Measurements from ENCODE around the gene PARD3. TPM values are rescaled to one million over a fixed set of nuclear protein-coding genes. Genes with fewer than 3 reads are reported as not detected.

PARD3 gene
- total RNA-seq, 1 donor from 2014 or later: 98.2 TPM

DNA sequence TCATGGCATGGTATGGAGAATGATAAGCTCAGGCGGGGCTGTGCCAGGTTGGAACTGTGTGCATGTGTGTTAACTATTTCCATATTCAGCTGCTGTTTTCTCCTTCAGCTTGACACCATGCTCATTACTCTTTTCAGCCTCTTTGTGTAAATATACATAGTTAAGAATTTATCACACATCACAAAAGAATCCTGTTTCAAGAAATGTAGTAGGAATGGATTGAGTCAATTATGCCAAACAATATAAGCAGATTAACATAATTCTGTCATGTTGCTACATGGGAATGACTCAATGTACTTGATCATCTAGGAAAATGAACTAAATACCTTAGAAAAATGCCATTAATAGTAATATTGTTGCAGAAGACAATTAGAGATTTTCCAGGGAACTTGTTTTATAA is 687.4 kb downstream of the PARD3 start:
- Histone ChIP-seq H3K36me3 (ENCODE audit: control insufficient read depth, insufficient read depth, low read length) (no peaks in the 10 kb centered on the region), H3K27me3 (ENCODE audit: control insufficient read depth, insufficient read depth, low read length) (no peaks in the 10 kb centered on the region), H3K4me3 (ENCODE audit: low read depth, low read length) (no peak overlapping the region)
- peak; percentile 81 for DNase-seq (ENCODE audit: low read depth)
- TF ChIP-seq, protein P1, sequence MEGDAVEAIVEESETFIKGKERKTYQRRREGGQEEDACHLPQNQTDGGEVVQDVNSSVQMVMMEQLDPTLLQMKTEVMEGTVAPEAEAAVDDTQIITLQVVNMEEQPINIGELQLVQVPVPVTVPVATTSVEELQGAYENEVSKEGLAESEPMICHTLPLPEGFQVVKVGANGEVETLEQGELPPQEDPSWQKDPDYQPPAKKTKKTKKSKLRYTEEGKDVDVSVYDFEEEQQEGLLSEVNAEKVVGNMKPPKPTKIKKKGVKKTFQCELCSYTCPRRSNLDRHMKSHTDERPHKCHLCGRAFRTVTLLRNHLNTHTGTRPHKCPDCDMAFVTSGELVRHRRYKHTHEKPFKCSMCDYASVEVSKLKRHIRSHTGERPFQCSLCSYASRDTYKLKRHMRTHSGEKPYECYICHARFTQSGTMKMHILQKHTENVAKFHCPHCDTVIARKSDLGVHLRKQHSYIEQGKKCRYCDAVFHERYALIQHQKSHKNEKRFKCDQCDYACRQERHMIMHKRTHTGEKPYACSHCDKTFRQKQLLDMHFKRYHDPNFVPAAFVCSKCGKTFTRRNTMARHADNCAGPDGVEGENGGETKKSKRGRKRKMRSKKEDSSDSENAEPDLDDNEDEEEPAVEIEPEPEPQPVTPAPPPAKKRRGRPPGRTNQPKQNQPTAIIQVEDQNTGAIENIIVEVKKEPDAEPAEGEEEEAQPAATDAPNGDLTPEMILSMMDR (IDR thresholded peaks at IDR 0.05; ENCODE audit: insufficient read depth, low read length, severe bottlenecking): no peak
- FAIRE-seq: no peak

DNA sequence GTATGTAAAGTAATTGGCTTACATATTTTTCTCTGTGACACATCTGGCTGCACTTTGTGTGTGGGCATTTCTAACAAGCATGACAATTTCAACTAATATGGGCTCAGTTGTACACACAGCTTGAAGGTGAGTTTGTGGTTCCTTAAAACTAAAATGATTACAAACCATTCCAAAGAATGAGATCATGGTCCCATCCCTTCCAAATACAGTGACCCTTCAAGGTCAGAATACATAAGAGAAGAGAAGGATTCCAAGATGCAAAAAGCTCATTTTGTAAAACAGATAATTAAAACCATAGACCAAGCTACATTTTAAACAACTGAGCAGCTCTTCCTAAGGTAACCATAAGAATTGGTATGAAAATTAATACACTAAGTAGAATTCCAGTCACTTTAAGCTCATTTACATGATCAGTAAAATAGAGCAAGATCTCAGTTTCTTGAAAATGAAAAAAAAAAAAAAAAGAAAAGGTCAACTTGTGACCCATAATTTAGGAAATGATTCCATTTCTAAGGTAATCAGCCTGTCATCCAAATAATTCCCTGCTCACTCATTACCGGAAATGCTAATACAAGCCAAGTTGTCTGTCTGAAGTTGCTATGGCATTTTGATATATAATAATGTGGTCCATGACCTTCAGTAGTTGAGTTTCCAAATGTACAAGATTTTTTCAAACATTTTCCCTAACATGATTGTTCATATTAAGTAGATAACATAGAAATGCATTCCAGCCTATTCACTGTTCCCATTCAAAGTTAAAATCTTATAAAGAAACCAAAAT is 688.5 kb downstream of the PARD3 start:
- Histone ChIP-seq H3K4me3 (ENCODE audit: low read depth, low read length) (no peak overlapping the region), H3K27me3 (ENCODE audit: control insufficient read depth, insufficient read depth, low read length) (no peaks in the 10 kb centered on the region), H3K36me3 (ENCODE audit: control insufficient read depth, insufficient read depth, low read length) (no peaks in the 10 kb centered on the region)
- TF ChIP-seq, protein P1 (IDR thresholded peaks at IDR 0.05; ENCODE audit: insufficient read depth, low read length, severe bottlenecking): no peak
- DNase-seq (ENCODE audit: low read depth): no peak
- FAIRE-seq: no peak

DNA sequence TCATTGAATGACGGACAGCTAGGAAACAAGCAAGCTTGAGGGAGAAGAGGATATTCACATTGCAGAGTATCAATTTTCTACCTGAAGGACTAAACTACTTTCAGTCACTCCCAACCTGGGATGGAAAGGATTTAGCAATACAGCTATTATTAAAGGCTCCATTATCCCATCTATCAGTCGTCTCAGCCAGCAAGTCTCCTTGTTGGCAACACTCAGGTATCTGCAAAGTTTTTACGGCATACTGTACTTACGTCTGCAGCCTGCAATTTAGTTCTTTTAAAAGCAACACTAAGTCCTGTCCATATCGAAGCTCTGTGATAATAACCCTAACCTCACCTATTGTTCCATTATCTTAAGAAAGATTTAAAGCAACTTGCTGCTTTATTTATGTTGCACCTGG is 689.4 kb downstream of the PARD3 start:
- DNase-seq (ENCODE audit: low read depth): no peak
- TF ChIP-seq, protein P1 (IDR thresholded peaks at IDR 0.05; ENCODE audit: insufficient read depth, low read length, severe bottlenecking): no peak
- H3K4me3 ChIP-seq (ENCODE audit: low read depth, low read length): no peak overlapping the region
- FAIRE-seq: no peak
- H3K27me3 ChIP-seq (ENCODE audit: control insufficient read depth, insufficient read depth, low read length): no peaks in the 10 kb centered on the region
- no peaks in the 10 kb centered on the region for H3K36me3 ChIP-seq (ENCODE audit: control insufficient read depth, insufficient read depth, low read length)

DNA sequence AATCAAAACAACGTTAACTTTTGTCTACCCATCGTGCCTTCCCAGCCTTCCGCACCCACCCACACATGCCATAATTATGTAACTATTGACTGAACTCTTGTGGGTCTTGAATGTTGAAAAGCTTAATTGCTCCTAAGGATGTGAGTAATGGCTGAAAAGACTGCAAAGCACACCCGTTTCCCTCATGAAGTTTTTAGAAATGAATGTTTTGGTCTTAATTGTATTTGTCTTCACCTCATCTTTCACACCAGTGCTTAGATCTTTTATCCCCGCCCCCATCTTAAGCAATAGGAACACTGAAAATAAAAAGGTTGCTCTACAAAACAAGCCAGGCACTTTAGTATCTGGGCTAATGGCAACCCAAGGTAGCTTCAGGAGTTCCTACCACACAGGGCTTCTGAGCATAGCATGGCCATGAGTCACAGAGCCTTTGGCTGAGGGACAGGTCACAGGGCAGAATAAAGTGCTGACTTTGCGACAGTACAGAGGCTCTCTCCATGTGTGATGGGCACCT is 690.5 kb downstream of the PARD3 start:
- DNase-seq (ENCODE audit: low read depth): peak; percentile 72
- Histone ChIP-seq H3K36me3 (ENCODE audit: control insufficient read depth, insufficient read depth, low read length) (no peaks in the 10 kb centered on the region), H3K4me3 (ENCODE audit: low read depth, low read length) (no peak overlapping the region), H3K27me3 (ENCODE audit: control insufficient read depth, insufficient read depth, low read length) (no peaks in the 10 kb centered on the region)
- no peak for FAIRE-seq
- TF ChIP-seq, protein P1 (IDR thresholded peaks at IDR 0.05; ENCODE audit: insufficient read depth, low read length, severe bottlenecking): no peak

DNA sequence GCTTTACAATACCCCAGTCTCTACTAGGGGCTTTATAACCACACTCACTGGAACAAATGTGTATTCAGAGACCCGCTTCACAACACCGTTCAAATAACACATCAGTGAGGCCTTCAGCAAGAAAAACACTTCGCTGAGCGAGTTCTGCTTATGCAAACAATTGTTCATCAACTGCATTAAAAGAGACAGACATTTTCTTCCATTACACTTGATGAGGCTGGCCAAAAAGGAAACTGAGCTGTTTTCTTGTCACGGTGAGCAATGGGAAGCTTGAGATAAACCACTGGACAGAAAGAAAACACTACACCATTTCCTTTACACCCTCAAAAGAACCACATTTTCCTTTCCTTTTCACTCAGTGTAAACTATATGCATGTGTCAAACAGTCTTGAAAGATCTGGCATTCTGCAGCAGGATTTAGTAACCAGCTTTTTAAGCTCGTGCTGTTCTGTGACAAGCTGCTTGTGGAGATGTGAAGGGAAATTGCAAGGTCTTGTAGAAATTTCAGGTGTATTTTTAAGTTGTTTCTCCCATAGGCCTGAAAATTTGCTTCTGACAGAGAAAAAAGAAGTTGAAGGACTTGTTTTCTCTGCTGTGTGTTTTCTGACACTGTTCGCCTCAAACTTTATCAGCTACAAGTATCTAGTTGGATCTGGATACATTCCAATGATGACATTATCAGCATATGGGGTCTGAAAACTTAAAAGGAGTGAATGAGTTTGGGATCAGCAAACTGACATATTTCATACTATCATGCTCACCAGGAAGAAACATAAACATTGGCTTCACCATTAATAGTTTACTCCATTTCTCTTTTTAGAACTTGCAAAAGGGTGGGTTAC is 693.1 kb downstream of the PARD3 start:
- TF ChIP-seq, protein P1 (IDR thresholded peaks at IDR 0.05; ENCODE audit: insufficient read depth, low read length, severe bottlenecking): no peak
- FAIRE-seq (peak; percentile 88), DNase-seq (ENCODE audit: low read depth) (peak; percentile 77)
- H3K27me3 ChIP-seq (ENCODE audit: control insufficient read depth, insufficient read depth, low read length): no peaks in the 10 kb centered on the region
- H3K4me3 ChIP-seq (ENCODE audit: low read depth, low read length): no peak overlapping the region
- H3K36me3 ChIP-seq (ENCODE audit: control insufficient read depth, insufficient read depth, low read length): peaks cover 2% of the 10 kb centered on the region
